WTC11 (cell line): ENCODE data around the gene MEDAG. TPM values are rescaled to one million over a fixed set of nuclear protein-coding genes. Genes with fewer than 3 reads are reported as not detected.

Source experiments
- ATAC-seq: fragments of 200-7000 bp; cut with Tn5 transposase; 2 replicates; pipeline ENCODE4 v1.10.0; 2021; ENCODE audit warnings: mild to moderate bottlenecking, moderate library complexity
- CTCF ChIA-PET: fragments of 300-600 bp; sonication (Branson Sonifier 250); formaldehyde crosslinking; loops from one replicate; lab custom pipeline; 2021; ENCODE audit warnings: antibody characterized with exemption; lab: Charles Lee
- POLR2A ChIA-PET: fragments of 350-600 bp; sonication (Branson Sonifier 250); formaldehyde crosslinking; loops from one replicate; lab custom pipeline; 2021; ENCODE audit warnings: antibody characterized with exemption; lab: Charles Lee
- DNase-seq: peaks from one replicate; pipeline ENCODE4 v3.0.0; 2021; ENCODE audit warnings: low spot score
- H3K27ac Mint-ChIP-seq: 2 replicates; pipeline ENCODE4 v1.8.0; 2021; ENCODE audit warnings: mixed read lengths
- H3K27me3 Mint-ChIP-seq: 2 replicates; pipeline ENCODE4 v1.8.0; 2021; ENCODE audit warnings: low read depth, mild to moderate bottlenecking, moderate library complexity, mixed read lengths
- H3K36me3 Mint-ChIP-seq: 2 replicates; pipeline ENCODE4 v1.8.0; 2021; ENCODE audit warnings: mixed read lengths
- H3K4me1 Mint-ChIP-seq: 2 replicates; pipeline ENCODE4 v1.8.0; 2022; ENCODE audit warnings: mixed read lengths
- H3K4me3 Mint-ChIP-seq: 2 replicates; pipeline ENCODE4 v1.8.0; 2021; ENCODE audit warnings: mild to moderate bottlenecking, moderate library complexity, mixed read lengths
- H3K9me3 Mint-ChIP-seq: 2 replicates; pipeline ENCODE4 v1.8.0; 2021; ENCODE audit warnings: mixed read lengths
- FOXJ3 ChIP-seq: sonication (generic); formaldehyde crosslinking; IDR thresholded peaks from 2 replicates; pipeline ENCODE4 v1.9.0; 2021; ENCODE audit warnings: missing genetic modification reagents, mild to moderate bottlenecking, borderline replicate concordance
- HMGA2 ChIP-seq: fragments of 250-450 bp; sonication (Bioruptor Pico); IDR thresholded peaks from 2 replicates; pipeline ENCODE4 v1.4.0; 2021; ENCODE audit warnings: mild to moderate bottlenecking, moderate library complexity
- IRF2 ChIP-seq: sonication (generic); formaldehyde crosslinking; IDR thresholded peaks from 2 replicates; pipeline ENCODE4 v1.8.0; 2022; ENCODE audit warnings: low read depth, missing genetic modification reagents, borderline replicate concordance
- NFATC4 ChIP-seq: fragments of 250-450 bp; sonication (Bioruptor Pico); IDR thresholded peaks from 2 replicates; pipeline ENCODE4 v1.9.0; 2021; ENCODE audit warnings: mild to moderate bottlenecking
- NR2C2 ChIP-seq: sonication (generic); formaldehyde crosslinking; IDR thresholded peaks from 2 replicates; pipeline ENCODE4 v1.8.0; 2022; ENCODE audit warnings: mild to moderate bottlenecking, missing genetic modification reagents
- PRRX2 ChIP-seq: fragments of 250-450 bp; sonication (Bioruptor Pico); IDR thresholded peaks from 2 replicates; pipeline ENCODE4 v1.8.0; 2021; ENCODE audit warnings: mild to moderate bottlenecking
- RORB ChIP-seq: fragments of 250-450 bp; sonication (Bioruptor Pico); IDR thresholded peaks from 2 replicates; pipeline ENCODE4 v1.9.0; 2021; ENCODE audit warnings: mild to moderate bottlenecking
- ZNF138 ChIP-seq: sonication (generic); formaldehyde crosslinking; conservative IDR thresholded peaks from 2 replicates; pipeline ENCODE4 v1.8.1; 2022; ENCODE audit warnings: mild to moderate bottlenecking, moderate library complexity, missing genetic modification reagents
- total RNA-seq: library from RNA; stranded (reverse); gene quantifications from 3 replicates; pipeline ENCODE4 v1.2.3, GENCODE V29; 2021
- TF ChIP-seq, protein P1 (sequence below): sonication (generic); formaldehyde crosslinking; IDR thresholded peaks from 2 replicates; pipeline ENCODE4 v1.8.1; 2022; ENCODE audit warnings: missing genetic modification reagents, borderline replicate concordance
- TF ChIP-seq, protein P2 (sequence below): fragments of 250-450 bp; sonication (Bioruptor Pico); IDR thresholded peaks from 2 replicates; pipeline ENCODE4 v2.1.2; 2022; ENCODE audit warnings: mild to moderate bottlenecking, moderate library complexity
- TF ChIP-seq, protein P3 (sequence below): sonication (generic); formaldehyde crosslinking; conservative IDR thresholded peaks from 2 replicates; pipeline ENCODE4 v1.8.1; 2023; ENCODE audit warnings: mild to moderate bottlenecking, low read depth, missing genetic modification reagents, moderate library complexity
- TF ChIP-seq, protein P4 (sequence below): sonication (generic); formaldehyde crosslinking; IDR thresholded peaks from 2 replicates; pipeline ENCODE4 v1.8.0; 2023; ENCODE audit warnings: missing genetic modification reagents, mild to moderate bottlenecking, borderline replicate concordance

MEDAG gene
- total RNA-seq, 1 experiment from 2014 or later: 2.1 TPM

DNA sequence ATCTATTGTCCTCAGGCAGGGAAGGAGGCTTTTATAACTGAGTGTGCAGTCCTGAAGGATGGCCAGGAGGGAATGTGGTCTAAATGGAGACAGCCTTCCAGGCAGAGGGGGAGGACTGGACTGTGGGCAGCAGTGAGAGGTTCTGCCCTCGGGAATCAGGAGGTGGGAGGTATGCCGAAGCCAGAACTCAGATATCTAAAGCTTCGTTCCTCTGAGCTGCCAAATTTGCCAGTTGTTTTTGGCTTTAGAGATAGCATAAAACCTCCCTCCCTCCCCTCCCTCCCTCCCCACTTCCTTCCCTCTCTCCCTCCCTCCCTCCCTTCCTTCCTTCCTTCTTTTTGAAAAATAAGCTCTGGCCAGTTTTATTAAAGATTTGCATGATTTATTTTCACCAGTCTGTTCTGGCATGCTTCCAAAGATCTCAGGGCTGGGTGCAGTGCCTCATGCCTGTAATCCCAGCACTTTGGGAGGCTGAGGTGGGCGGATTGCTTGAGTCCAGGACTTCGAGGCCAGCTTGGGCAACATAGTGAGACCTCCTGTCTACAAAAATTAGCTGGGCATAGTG lies 2.4 kb downstream of the MEDAG start (continued):
- no peak for TF ChIP-seq PRRX2 (CRISPR knock-in tag)
- no peak for TF ChIP-seq RORB (CRISPR knock-in tag)
- TF ChIP-seq, protein P1, sequence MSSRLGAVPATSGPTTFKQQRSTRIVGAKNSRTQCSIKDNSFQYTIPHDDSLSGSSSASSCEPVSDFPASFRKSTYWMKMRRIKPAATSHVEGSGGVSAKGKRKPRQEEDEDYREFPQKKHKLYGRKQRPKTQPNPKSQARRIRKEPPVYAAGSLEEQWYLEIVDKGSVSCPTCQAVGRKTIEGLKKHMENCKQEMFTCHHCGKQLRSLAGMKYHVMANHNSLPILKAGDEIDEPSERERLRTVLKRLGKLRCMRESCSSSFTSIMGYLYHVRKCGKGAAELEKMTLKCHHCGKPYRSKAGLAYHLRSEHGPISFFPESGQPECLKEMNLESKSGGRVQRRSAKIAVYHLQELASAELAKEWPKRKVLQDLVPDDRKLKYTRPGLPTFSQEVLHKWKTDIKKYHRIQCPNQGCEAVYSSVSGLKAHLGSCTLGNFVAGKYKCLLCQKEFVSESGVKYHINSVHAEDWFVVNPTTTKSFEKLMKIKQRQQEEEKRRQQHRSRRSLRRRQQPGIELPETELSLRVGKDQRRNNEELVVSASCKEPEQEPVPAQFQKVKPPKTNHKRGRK: no peak
- no peak for TF ChIP-seq FOXJ3 (CRISPR knock-in tag)
- TF ChIP-seq, protein P2, sequence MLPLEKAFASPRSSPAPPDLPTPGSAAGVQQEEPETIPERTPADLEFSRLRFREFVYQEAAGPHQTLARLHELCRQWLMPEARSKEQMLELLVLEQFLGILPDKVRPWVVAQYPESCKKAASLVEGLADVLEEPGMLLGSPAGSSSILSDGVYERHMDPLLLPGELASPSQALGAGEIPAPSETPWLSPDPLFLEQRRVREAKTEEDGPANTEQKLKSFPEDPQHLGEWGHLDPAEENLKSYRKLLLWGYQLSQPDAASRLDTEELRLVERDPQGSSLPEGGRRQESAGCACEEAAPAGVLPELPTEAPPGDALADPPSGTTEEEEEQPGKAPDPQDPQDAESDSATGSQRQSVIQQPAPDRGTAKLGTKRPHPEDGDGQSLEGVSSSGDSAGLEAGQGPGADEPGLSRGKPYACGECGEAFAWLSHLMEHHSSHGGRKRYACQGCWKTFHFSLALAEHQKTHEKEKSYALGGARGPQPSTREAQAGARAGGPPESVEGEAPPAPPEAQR: no peak

DNA sequence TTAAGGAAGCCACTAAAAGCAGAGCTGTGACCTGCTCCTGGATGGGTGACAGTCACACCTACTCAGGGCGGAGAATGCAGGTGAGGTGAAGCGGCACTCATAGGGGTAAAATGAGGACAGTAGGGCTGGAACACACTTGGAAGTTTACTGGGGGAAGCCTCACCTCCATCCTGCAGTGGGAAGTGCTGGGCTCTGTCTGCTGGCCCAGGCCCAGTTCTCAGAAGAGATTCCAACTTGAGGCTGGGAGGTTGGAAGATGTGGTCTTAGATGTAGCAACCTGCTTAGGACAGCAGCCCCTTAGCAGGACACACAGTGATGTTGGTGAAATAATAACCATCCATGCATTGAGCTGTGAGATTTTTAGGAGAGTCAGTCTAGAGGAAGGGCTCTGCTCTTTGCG lies 4.6 kb downstream of the MEDAG start:
- TF ChIP-seq NFATC4 (CRISPR knock-in tag): no peak
- TF ChIP-seq HMGA2 (CRISPR knock-in tag): no peak
- TF ChIP-seq ZNF138: no peak
- TF ChIP-seq, protein P3, sequence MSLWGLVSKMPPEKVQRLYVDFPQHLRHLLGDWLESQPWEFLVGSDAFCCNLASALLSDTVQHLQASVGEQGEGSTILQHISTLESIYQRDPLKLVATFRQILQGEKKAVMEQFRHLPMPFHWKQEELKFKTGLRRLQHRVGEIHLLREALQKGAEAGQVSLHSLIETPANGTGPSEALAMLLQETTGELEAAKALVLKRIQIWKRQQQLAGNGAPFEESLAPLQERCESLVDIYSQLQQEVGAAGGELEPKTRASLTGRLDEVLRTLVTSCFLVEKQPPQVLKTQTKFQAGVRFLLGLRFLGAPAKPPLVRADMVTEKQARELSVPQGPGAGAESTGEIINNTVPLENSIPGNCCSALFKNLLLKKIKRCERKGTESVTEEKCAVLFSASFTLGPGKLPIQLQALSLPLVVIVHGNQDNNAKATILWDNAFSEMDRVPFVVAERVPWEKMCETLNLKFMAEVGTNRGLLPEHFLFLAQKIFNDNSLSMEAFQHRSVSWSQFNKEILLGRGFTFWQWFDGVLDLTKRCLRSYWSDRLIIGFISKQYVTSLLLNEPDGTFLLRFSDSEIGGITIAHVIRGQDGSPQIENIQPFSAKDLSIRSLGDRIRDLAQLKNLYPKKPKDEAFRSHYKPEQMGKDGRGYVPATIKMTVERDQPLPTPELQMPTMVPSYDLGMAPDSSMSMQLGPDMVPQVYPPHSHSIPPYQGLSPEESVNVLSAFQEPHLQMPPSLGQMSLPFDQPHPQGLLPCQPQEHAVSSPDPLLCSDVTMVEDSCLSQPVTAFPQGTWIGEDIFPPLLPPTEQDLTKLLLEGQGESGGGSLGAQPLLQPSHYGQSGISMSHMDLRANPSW (CRISPR knock-in tag): no peak
- TF ChIP-seq NR2C2 (CRISPR knock-in tag): no peak
- TF ChIP-seq, protein P2: no peak
- TF ChIP-seq IRF2: no peak
- TF ChIP-seq, protein P4, sequence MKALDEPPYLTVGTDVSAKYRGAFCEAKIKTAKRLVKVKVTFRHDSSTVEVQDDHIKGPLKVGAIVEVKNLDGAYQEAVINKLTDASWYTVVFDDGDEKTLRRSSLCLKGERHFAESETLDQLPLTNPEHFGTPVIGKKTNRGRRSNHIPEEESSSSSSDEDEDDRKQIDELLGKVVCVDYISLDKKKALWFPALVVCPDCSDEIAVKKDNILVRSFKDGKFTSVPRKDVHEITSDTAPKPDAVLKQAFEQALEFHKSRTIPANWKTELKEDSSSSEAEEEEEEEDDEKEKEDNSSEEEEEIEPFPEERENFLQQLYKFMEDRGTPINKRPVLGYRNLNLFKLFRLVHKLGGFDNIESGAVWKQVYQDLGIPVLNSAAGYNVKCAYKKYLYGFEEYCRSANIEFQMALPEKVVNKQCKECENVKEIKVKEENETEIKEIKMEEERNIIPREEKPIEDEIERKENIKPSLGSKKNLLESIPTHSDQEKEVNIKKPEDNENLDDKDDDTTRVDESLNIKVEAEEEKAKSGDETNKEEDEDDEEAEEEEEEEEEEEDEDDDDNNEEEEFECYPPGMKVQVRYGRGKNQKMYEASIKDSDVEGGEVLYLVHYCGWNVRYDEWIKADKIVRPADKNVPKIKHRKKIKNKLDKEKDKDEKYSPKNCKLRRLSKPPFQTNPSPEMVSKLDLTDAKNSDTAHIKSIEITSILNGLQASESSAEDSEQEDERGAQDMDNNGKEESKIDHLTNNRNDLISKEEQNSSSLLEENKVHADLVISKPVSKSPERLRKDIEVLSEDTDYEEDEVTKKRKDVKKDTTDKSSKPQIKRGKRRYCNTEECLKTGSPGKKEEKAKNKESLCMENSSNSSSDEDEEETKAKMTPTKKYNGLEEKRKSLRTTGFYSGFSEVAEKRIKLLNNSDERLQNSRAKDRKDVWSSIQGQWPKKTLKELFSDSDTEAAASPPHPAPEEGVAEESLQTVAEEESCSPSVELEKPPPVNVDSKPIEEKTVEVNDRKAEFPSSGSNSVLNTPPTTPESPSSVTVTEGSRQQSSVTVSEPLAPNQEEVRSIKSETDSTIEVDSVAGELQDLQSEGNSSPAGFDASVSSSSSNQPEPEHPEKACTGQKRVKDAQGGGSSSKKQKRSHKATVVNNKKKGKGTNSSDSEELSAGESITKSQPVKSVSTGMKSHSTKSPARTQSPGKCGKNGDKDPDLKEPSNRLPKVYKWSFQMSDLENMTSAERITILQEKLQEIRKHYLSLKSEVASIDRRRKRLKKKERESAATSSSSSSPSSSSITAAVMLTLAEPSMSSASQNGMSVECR (CRISPR knock-in tag): no peak
- TF ChIP-seq RORB (CRISPR knock-in tag): no peak
- no peak for DNase-seq
- peaks cover 10% of the 10 kb centered on the region for H3K4me1 Mint-ChIP-seq
- no peak overlapping the region for H3K27ac Mint-ChIP-seq
- H3K9me3 Mint-ChIP-seq: no peaks in the 10 kb centered on the region
- no peak overlapping the region for H3K4me3 Mint-ChIP-seq
- no peak for ATAC-seq
- ChIA-PET CTCF (interaction anchor here (2.0 kb wide), 1 partner anchor 18 kb away, joined by 7 read pairs; no protein-coding TSS in a partner anchor), POLR2A (no interaction called here)
- H3K27me3 Mint-ChIP-seq: peaks cover 25% of the 10 kb centered on the region
- H3K36me3 Mint-ChIP-seq: no peaks in the 10 kb centered on the region
